Iris pigment epithelial cell (primary cell): ENCODE measurements around the gene COCH.
"Not testable (repeated sequence)": the region's sequence is repeated elsewhere in the genome, so short reads cannot be mapped to it uniquely, and the experiment has no call there.

Source experiments
- DNase-seq: peaks from one replicate; pipeline ENCODE4 v3.0.0-alpha.2; 2011; ENCODE audit warnings: low read depth

Gene COCH

GRCh38 chr14:30928462-30928861 is 54.1 kb downstream of the COCH start:
- no peak for DNase-seq

GRCh38 chr14:30933937-30934336 is 59.6 kb downstream of the COCH start:
- DNase-seq, result not testable (repeated sequence)

- no peak for DNase-seq
These were observed 61.1 kb downstream of the COCH start for GRCh38 chr14:30935445-30935844.

- no peak for DNase-seq
These were observed 64.3 kb downstream of the COCH start for GRCh38 chr14:30938617-30939016.
